Measurements from ENCODE around the gene NOTCH1. TPM values are rescaled to one million over a fixed set of nuclear protein-coding genes. Genes with fewer than 3 reads are reported as not detected.

The NOTCH1 gene
- total and polyA plus RNA-seq, 2 donors (not counting 1 experiment from before 2014, with no cell fraction given), result 3.3 to 10.9 TPM

GRCh38 chr9:136543280-136543679, 2.6 kb downstream of the NOTCH1 start:
- Histone ChIP-seq H3K27ac (ENCODE audit: insufficient read depth, low read length) (no peak overlapping the region), H4K20me1 (ENCODE audit: control insufficient read depth, extremely low read depth, insufficient read depth, low read length) (no peaks in the 10 kb centered on the region), H3K4me1 (ENCODE audit: control insufficient read depth, extremely low read depth, insufficient read depth, low read length) (peaks cover 17% of the 10 kb centered on the region)

GRCh38 chr9:136542241-136543040, 3.4 kb downstream of the NOTCH1 start:
- no peak overlapping the region for H2AFZ ChIP-seq (ENCODE audit: low read length)
- H3K79me2 ChIP-seq (ENCODE audit: control insufficient read depth, insufficient read depth, low read length), result peaks cover 60% of the 10 kb centered on the region
- no peak for DNase-seq (ENCODE audit: low read depth in 2 of 2)
- H4K20me1 ChIP-seq (ENCODE audit: control insufficient read depth, extremely low read depth, insufficient read depth, low read length), result no peaks in the 10 kb centered on the region
- H3K27ac ChIP-seq (ENCODE audit: insufficient read depth, low read length), result no peak overlapping the region
- TF ChIP-seq EZH2 (IDR thresholded peaks at IDR 0.05; ENCODE audit: low read length, missing control alignments) (no peak), CTCF (conservative IDR thresholded peaks at IDR 0.05 in 1 of 2, IDR thresholded peaks at IDR 0.05 in 1 of 2; ENCODE audit: low read depth in 1 of 2, low read length in 2 of 2) (no peak)
- H3K4me3 ChIP-seq (replicated peaks in 1 of 4; ENCODE audit: control extremely low read depth in 1 of 4, insufficient read depth in 1 of 4, low read depth in 3 of 4, low read length in 4 of 4), result no peak overlapping the region
- no peak overlapping the region for H3K4me2 ChIP-seq (ENCODE audit: extremely low read depth, insufficient read depth, low read length)
- H3K36me3 ChIP-seq (ENCODE audit: control insufficient read depth, insufficient read depth, low read length), result peaks cover 7% of the 10 kb centered on the region
- H3K27me3 ChIP-seq (ENCODE audit: control insufficient read depth, insufficient read depth, low read length), result no peaks in the 10 kb centered on the region
- H3K9me3 ChIP-seq (ENCODE audit: control insufficient read depth, insufficient read depth, low read depth, low read length), result no peaks in the 10 kb centered on the region
- peaks cover 16% of the 10 kb centered on the region for H3K4me1 ChIP-seq (ENCODE audit: control insufficient read depth, extremely low read depth, insufficient read depth, low read length)
- no peak overlapping the region for H3K9ac ChIP-seq (ENCODE audit: insufficient read depth, low read length)

More at GRCh38 chr9:136543280-136543679, 2.6 kb downstream of the NOTCH1 start:
- Histone ChIP-seq H3K27me3 (ENCODE audit: control insufficient read depth, insufficient read depth, low read length) (no peaks in the 10 kb centered on the region), H2AFZ (ENCODE audit: low read length) (no peak overlapping the region), H3K4me2 (ENCODE audit: extremely low read depth, insufficient read depth, low read length) (no peak overlapping the region), H3K79me2 (ENCODE audit: control insufficient read depth, insufficient read depth, low read length) (peaks cover 57% of the 10 kb centered on the region), H3K36me3 (ENCODE audit: control insufficient read depth, insufficient read depth, low read length) (peaks cover 7% of the 10 kb centered on the region), H3K9ac (ENCODE audit: insufficient read depth, low read length) (no peak overlapping the region), H3K4me3 (replicated peaks in 1 of 4; ENCODE audit: control extremely low read depth in 1 of 4, insufficient read depth in 1 of 4, low read depth in 3 of 4, low read length in 4 of 4) (no peak overlapping the region), H3K9me3 (ENCODE audit: control insufficient read depth, insufficient read depth, low read depth, low read length) (no peaks in the 10 kb centered on the region)
- DNase-seq (ENCODE audit: low read depth in 2 of 2), result no peak
- no peak for TF ChIP-seq EZH2 (IDR thresholded peaks at IDR 0.05; ENCODE audit: low read length, missing control alignments)
- no peak for TF ChIP-seq CTCF (conservative IDR thresholded peaks at IDR 0.05 in 1 of 2, IDR thresholded peaks at IDR 0.05 in 1 of 2; ENCODE audit: low read depth in 1 of 2, low read length in 2 of 2)

- no peak for DNase-seq (ENCODE audit: low read depth in 2 of 2)
- Histone ChIP-seq H2AFZ (ENCODE audit: low read length) (no peak overlapping the region), H3K4me2 (ENCODE audit: extremely low read depth, insufficient read depth, low read length) (no peak overlapping the region), H3K9ac (ENCODE audit: insufficient read depth, low read length) (no peak overlapping the region), H3K36me3 (ENCODE audit: control insufficient read depth, insufficient read depth, low read length) (peaks cover 7% of the 10 kb centered on the region), H3K79me2 (ENCODE audit: control insufficient read depth, insufficient read depth, low read length) (peaks cover 66% of the 10 kb centered on the region), H3K4me3 (replicated peaks in 1 of 4; ENCODE audit: control extremely low read depth in 1 of 4, insufficient read depth in 1 of 4, low read depth in 3 of 4, low read length in 4 of 4) (no peak overlapping the region), H3K27ac (ENCODE audit: insufficient read depth, low read length) (no peak overlapping the region), H3K27me3 (ENCODE audit: control insufficient read depth, insufficient read depth, low read length) (no peaks in the 10 kb centered on the region), H3K4me1 (ENCODE audit: control insufficient read depth, extremely low read depth, insufficient read depth, low read length) (peaks cover 11% of the 10 kb centered on the region), H3K9me3 (ENCODE audit: control insufficient read depth, insufficient read depth, low read depth, low read length) (no peaks in the 10 kb centered on the region), H4K20me1 (ENCODE audit: control insufficient read depth, extremely low read depth, insufficient read depth, low read length) (no peaks in the 10 kb centered on the region)
- TF ChIP-seq CTCF (conservative IDR thresholded peaks at IDR 0.05 in 1 of 2, IDR thresholded peaks at IDR 0.05 in 1 of 2; ENCODE audit: low read depth in 1 of 2, low read length in 2 of 2) (no peak), EZH2 (IDR thresholded peaks at IDR 0.05; ENCODE audit: low read length, missing control alignments) (no peak)
These were observed 4.1 kb downstream of the NOTCH1 start for GRCh38 chr9:136541709-136542108.
